Lower leg skin (tissue), 4 donors: ENCODE measurements around the gene ATG4B. TPM values are rescaled to one million over a fixed set of nuclear protein-coding genes. Genes with fewer than 3 reads are reported as not detected.

Experiments
- DNase-seq, 2 donors: peaks; one replicate each; pipeline ENCODE4 v3.0.0-alpha.2; 2019; ENCODE audit warnings: low spot score in 2 of 2
- H3K4me3 ChIP-seq: fragments of 200-600 bp; sonication (generic); 2 replicates; pipeline ENCODE4 v1.5.1; 2017; ENCODE audit warnings: mild to moderate bottlenecking, low read depth; ENCODE audit not compliant: poor library complexity, severe bottlenecking
- POLR2A ChIP-seq, 2 donors: fragments of 450-650 bp; IDR thresholded peaks; one replicate each; pipeline ENCODE4 v1.6.1; 2016 to 2017; ENCODE audit warnings: antibody characterized with exemption in 2 of 2, mild to moderate bottlenecking in 1 of 2, moderate library complexity in 1 of 2
- WGBS, 2 donors: methylation state at CpG; one replicate each; pipeline ENCODE4 v1.1.5; 2018; 5-methylcytosine and 5-hydroxymethylcytosine counted together
- intact Hi-C: fragments of 100-400 bp; cut with DNase I; formaldehyde crosslinking; loops from one replicate; pipeline ENCODE4 v1.15.0; 2023; ENCODE audit warnings: low total_unique reads
- total RNA-seq, 4 donors: library from RNA; depleted of rRNA; stranded (reverse); fragments of >200 nt; gene quantifications; one replicate each; pipeline ENCODE4 v1.1.0, GENCODE V29; 2016
- TF ChIP-seq, protein P1 (sequence below), 3 donors: fragments of 450-650 bp; IDR thresholded peaks; one replicate each; pipeline ENCODE4 v1.5.1; 2016; ENCODE audit warnings: antibody characterized with exemption in 3 of 3, mild to moderate bottlenecking in 3 of 3, moderate library complexity in 2 of 3

Gene ATG4B
- total RNA-seq, 4 donors from 2014 or later = 48.4 to 86.2 (median 63.3) TPM

- TF ChIP-seq POLR2A (IDR thresholded peaks at IDR 0.05) = no peak
- TF ChIP-seq, protein P1, sequence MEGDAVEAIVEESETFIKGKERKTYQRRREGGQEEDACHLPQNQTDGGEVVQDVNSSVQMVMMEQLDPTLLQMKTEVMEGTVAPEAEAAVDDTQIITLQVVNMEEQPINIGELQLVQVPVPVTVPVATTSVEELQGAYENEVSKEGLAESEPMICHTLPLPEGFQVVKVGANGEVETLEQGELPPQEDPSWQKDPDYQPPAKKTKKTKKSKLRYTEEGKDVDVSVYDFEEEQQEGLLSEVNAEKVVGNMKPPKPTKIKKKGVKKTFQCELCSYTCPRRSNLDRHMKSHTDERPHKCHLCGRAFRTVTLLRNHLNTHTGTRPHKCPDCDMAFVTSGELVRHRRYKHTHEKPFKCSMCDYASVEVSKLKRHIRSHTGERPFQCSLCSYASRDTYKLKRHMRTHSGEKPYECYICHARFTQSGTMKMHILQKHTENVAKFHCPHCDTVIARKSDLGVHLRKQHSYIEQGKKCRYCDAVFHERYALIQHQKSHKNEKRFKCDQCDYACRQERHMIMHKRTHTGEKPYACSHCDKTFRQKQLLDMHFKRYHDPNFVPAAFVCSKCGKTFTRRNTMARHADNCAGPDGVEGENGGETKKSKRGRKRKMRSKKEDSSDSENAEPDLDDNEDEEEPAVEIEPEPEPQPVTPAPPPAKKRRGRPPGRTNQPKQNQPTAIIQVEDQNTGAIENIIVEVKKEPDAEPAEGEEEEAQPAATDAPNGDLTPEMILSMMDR (IDR thresholded peaks at IDR 0.05) = no peak
- H3K4me3 ChIP-seq = no peak overlapping the region
- WGBS, 2 donors = 85 to 87% methylated on average over 27 to 31 of the region's 31 CpGs
- intact Hi-C loops = no loop called here
- no peak for DNase-seq
These were observed 33.0 kb downstream of the ATG4B start for GRCh38 chr2:241670333-241671110.

DNA sequence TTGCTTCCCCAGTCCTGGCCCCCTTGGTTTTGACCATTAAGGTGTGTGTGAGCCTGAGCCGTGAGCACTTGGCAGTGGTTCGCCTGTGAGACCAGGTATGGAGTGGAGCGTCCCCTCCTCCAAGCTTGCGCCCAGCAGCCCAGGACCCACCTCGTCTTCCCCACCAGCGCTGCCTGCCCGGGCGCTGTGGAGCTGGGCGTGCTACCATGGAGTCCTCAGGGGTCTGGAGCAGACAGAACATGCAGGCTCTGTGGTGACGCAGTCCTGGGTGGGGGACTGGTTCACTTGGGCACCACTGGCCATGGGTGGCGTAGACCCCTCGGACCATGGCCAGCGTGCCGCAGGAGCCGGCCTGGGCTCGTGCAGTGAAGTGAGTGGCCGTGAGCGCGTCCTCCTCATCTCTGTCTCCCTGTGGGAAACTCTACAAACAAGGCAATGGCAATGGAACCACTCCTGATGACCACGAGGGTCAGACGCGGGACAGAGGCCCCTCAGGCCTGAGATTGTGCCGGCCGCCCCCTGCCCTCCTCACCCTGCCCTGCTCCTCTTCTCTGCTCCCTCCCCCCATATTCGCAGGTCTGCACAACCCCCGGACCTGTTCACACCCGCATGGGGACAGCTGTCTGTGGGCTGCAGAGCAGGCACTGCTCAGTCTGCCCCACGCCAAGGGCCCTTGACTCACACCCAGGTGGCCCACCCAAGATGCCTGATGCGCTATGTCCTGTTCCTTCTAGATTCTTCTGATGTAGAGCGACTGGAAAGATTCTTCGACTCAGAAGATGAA lies 34.2 kb downstream of the ATG4B start:
- intact Hi-C loops = no loop called here
- WGBS, 2 donors = 88 to 94% methylated on average over 21 to 31 of the region's 31 CpGs
- no peak overlapping the region for H3K4me3 ChIP-seq
- DNase-seq = no peak
- no peak for TF ChIP-seq POLR2A (IDR thresholded peaks at IDR 0.05)
- TF ChIP-seq, protein P1 (IDR thresholded peaks at IDR 0.05) = no peak

DNA sequence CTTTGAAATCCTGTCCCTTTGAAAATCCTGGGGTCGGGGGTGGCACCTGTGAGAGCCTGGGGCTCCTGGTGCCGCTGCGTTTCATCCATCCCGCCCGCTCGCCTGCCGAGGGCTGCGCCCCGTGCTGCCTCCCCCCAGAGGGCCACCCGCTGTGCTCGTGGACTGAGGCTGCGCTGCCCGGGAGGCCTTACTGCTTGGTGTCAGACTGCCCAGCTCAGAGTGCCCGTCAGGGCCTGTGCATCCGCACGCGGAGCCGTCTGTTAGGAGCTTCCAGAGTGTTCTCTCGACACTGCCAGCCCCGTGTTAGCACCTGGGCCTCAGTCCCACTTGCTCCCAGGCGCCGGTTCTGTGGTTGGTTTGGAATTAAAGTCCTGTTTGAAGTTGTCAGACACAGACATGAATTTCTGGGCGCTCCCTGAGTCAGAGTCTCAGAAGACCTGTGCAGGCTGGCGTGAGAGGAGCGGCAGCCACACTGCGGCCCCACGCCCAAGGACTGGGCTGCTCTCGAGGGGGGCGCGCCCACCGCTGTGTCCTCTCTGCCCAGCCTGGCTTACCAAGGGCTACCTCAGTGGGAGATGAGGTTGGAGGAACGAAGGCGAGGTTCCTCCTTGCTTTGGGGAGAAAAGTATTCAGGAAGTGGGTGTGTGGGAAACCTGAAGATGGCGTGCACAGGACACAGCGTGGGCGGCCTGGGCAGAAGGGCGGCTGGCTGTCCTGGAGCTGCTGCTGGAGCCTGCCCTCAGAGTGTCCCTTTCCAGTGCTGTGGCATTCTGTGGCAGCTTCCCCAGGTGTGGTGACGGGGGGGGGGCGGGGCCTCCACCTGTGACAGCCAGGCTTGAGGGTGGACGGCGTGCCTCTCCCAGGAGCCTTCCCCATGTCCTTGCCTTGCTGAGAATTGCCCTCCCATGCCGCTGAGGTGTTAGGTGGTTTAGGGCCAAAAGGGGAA lies 35.0 kb downstream of the ATG4B start:
- no peak overlapping the region for H3K4me3 ChIP-seq
- intact Hi-C loops = no loop called here
- TF ChIP-seq, protein P1 (IDR thresholded peaks at IDR 0.05) = no peak
- no peak for TF ChIP-seq POLR2A (IDR thresholded peaks at IDR 0.05)
- 81 to 92% methylated on average over 30 to 34 of the region's 42 CpGs for WGBS, 2 donors
- no peak for DNase-seq

DNA sequence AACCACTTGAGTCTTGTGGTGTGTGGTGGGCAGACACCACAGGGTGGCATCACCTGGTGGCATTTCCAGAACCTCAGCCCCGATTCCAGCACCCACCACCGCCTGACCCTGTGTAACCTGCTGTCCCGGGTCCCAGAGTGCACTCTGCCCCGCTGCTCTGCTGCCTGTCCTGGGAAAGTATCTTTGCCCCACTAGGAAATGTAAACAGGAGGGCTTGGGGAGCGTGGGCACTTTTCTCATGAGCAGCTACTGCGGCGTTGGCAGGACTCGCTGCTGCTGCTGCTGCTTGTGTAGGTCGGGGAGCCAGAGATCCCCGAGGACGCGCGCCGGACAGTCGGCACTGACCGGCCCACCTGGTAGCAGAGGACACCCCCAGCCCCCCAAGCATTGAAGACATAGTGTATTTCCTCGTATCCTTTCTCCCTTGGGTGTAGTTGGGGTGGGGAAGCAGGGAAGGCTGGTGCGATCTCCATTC lies 35.7 kb downstream of the ATG4B start:
- no peak for DNase-seq

More for the DNA sequence above, 35.7 kb downstream of the ATG4B start:
- TF ChIP-seq, protein P1 (IDR thresholded peaks at IDR 0.05) = no peak
- TF ChIP-seq POLR2A (IDR thresholded peaks at IDR 0.05) = no peak
- no peak overlapping the region for H3K4me3 ChIP-seq
- intact Hi-C loops = no loop called here
- WGBS, 2 donors = 85 to 93% methylated on average over 17 to 18 of the region's 18 CpGs
